ENCODE data around the gene PIGB. TPM values are rescaled to one million over a fixed set of nuclear protein-coding genes. Genes with fewer than 3 reads are reported as not detected.

Gene PIGB
- total RNA-seq, 1 donor from 2014 or later: 8.9 TPM

DNA sequence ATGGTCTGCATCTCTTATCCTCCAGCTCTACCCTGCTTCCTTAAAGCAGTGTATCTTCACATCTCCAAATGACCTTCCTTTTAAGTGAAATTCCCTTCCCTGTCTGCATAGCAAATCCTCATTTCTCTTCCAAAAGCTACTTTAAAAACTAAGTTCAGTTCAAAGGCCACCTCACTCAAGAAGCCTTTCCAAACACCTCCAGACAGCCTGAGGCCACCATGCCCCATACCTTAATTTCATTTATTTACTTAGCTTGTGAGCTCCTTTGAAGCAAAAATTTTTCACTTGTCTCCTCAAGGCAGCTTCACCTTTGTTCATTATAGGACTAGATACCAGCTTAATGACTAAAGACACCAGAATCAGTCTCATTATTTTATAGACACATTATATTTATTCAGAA, 39.4 kb downstream of the PIGB start:
- no peak overlapping the region for H3K27ac Mint-ChIP-seq (ENCODE audit: unreplicated experiment)
- no peak overlapping the region for H3K4me3 Mint-ChIP-seq (ENCODE audit: unreplicated experiment)
- no peaks in the 10 kb centered on the region for H3K27me3 Mint-ChIP-seq (ENCODE audit: low read depth)
- H3K4me1 Mint-ChIP-seq (ENCODE audit: low read depth): peaks cover 12% of the 10 kb centered on the region
- TF ChIP-seq CTCF (IDR thresholded peaks at IDR 0.05): no peak
- DNase-seq (ENCODE audit: low spot score): no peak
- peaks cover 29% of the 10 kb centered on the region for H3K36me3 Mint-ChIP-seq (ENCODE audit: low read depth)
- no peaks in the 10 kb centered on the region for H3K9me3 Mint-ChIP-seq (ENCODE audit: low read depth)

GRCh38 chr15:55360256-55360655, 41.2 kb downstream of the PIGB start:
- DNase-seq (ENCODE audit: low spot score): no peak
- Mint-ChIP-seq H3K27ac (ENCODE audit: unreplicated experiment) (peak overlapping the region; percentile 36), H3K36me3 (ENCODE audit: low read depth) (peaks cover 31% of the 10 kb centered on the region), H3K4me3 (ENCODE audit: unreplicated experiment) (no peak overlapping the region), H3K4me1 (ENCODE audit: low read depth) (peaks cover 12% of the 10 kb centered on the region), H3K27me3 (ENCODE audit: low read depth) (no peaks in the 10 kb centered on the region), H3K9me3 (ENCODE audit: low read depth) (no peaks in the 10 kb centered on the region)
- TF ChIP-seq CTCF (IDR thresholded peaks at IDR 0.05): no peak

DNA sequence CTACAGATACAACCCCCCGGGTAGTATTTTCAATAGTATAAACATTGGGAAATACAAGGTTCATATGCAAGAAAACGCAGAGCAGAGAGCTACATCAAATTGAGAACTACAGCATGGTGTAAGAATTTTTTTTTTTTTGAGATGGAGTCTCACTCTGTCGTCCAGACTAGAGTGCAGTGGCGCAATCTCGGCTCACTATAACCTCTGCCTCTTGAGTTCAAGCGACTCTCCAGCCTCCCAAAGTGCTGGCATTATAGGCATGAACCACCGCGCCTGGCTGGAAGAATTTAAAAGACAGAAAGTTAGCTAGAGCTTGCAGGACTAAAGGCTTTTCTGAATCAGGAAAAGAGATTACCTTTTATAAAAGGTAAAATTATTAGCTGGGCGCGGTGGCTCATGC, 42.0 kb downstream of the PIGB start:
- peaks cover 30% of the 10 kb centered on the region for H3K36me3 Mint-ChIP-seq (ENCODE audit: low read depth)
- no peaks in the 10 kb centered on the region for H3K9me3 Mint-ChIP-seq (ENCODE audit: low read depth)
- peaks cover 12% of the 10 kb centered on the region for H3K4me1 Mint-ChIP-seq (ENCODE audit: low read depth)
- H3K27me3 Mint-ChIP-seq (ENCODE audit: low read depth): no peaks in the 10 kb centered on the region
- H3K4me3 Mint-ChIP-seq (ENCODE audit: unreplicated experiment): no peak overlapping the region
- no peak for TF ChIP-seq CTCF (IDR thresholded peaks at IDR 0.05)
- DNase-seq (ENCODE audit: low spot score): no peak
- no peak overlapping the region for H3K27ac Mint-ChIP-seq (ENCODE audit: unreplicated experiment)

DNA sequence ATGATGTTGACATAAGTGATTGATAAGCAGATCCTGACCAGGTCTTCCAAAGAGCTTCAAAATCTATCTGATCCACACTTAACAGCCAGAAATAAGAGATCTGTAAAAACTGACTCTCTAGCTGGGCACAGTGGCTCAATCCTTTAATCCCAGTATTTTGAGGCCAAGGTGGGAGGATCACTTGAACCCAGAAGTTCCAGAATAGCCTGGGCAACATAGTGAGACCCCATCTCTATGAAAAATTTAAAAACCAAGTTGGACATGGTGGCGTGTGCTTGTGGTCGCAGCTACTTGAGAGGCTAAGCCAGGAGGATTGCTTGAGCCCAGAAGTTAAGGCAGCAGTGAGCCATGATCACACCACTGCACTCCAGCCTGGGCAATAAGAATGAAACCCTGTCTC, 43.6 kb downstream of the PIGB start:
- Mint-ChIP-seq H3K4me3 (ENCODE audit: unreplicated experiment) (no peak overlapping the region), H3K9me3 (ENCODE audit: low read depth) (no peaks in the 10 kb centered on the region), H3K27ac (ENCODE audit: unreplicated experiment) (no peak overlapping the region), H3K27me3 (ENCODE audit: low read depth) (no peaks in the 10 kb centered on the region), H3K4me1 (ENCODE audit: low read depth) (peaks cover 12% of the 10 kb centered on the region), H3K36me3 (ENCODE audit: low read depth) (peaks cover 23% of the 10 kb centered on the region)
- no peak for TF ChIP-seq CTCF (IDR thresholded peaks at IDR 0.05)
- DNase-seq (ENCODE audit: low spot score): no peak

- Mint-ChIP-seq H3K27me3 (ENCODE audit: low read depth) (no peaks in the 10 kb centered on the region), H3K27ac (ENCODE audit: unreplicated experiment) (no peak overlapping the region), H3K36me3 (ENCODE audit: low read depth) (peaks cover 23% of the 10 kb centered on the region), H3K4me3 (ENCODE audit: unreplicated experiment) (no peak overlapping the region), H3K4me1 (ENCODE audit: low read depth) (no peaks in the 10 kb centered on the region), H3K9me3 (ENCODE audit: low read depth) (no peaks in the 10 kb centered on the region)
- no peak for DNase-seq (ENCODE audit: low spot score)
- no peak for TF ChIP-seq CTCF (IDR thresholded peaks at IDR 0.05)
Measured at GRCh38 chr15:55366981-55367380, 48.0 kb downstream of the PIGB start.
